Effector memory CD8-positive, alpha-beta T cell (primary cell): ENCODE measurements around the gene ADGRG2.

Experiments
- ATAC-seq: fragments of 150-1000 bp; cut with Tn5 transposase; replicated peaks from 2 replicates; pipeline ENCODE4 v1.10.0; 2021; ENCODE audit warnings: mild to moderate bottlenecking, moderate library complexity
- DNase-seq, 3 experiments: peaks; one replicate each; pipeline ENCODE4 v3.0.0; 2021
- H3K27ac Mint-ChIP-seq, 2 donors: one replicate each; pipeline ENCODE4 v1.8.0; 2022; ENCODE audit warnings: mild to moderate bottlenecking in 2 of 2, mixed read lengths in 2 of 2, moderate library complexity in 2 of 2
- H3K27me3 Mint-ChIP-seq, 2 donors: one replicate each; pipeline ENCODE4 v1.8.0; 2022; ENCODE audit warnings: mixed read lengths in 2 of 2
- H3K36me3 Mint-ChIP-seq: one replicate; pipeline ENCODE4 v1.8.0; 2022; ENCODE audit warnings: mild to moderate bottlenecking, moderate library complexity, mixed read lengths; ENCODE audit not compliant: insufficient read depth
- H3K4me1 Mint-ChIP-seq, 2 donors: one replicate each; pipeline ENCODE4 v1.8.0; 2022; ENCODE audit warnings: low read depth in 2 of 2, mixed read lengths in 2 of 2
- H3K4me3 Mint-ChIP-seq, 2 donors: one replicate each; pipeline ENCODE4 v1.8.0; 2022; ENCODE audit warnings: mild to moderate bottlenecking in 2 of 2, mixed read lengths in 2 of 2, moderate library complexity in 2 of 2
- H3K9me3 Mint-ChIP-seq, 2 donors: one replicate each; pipeline ENCODE4 v1.8.0; 2022; ENCODE audit warnings: mixed read lengths in 2 of 2

ADGRG2 gene

GRCh38 chrX:19065535-19065934, 56.7 kb downstream of the ADGRG2 start:
- no peaks in the 10 kb centered on the region for H3K4me1 Mint-ChIP-seq
- no peak overlapping the region for H3K4me3 Mint-ChIP-seq

DNA sequence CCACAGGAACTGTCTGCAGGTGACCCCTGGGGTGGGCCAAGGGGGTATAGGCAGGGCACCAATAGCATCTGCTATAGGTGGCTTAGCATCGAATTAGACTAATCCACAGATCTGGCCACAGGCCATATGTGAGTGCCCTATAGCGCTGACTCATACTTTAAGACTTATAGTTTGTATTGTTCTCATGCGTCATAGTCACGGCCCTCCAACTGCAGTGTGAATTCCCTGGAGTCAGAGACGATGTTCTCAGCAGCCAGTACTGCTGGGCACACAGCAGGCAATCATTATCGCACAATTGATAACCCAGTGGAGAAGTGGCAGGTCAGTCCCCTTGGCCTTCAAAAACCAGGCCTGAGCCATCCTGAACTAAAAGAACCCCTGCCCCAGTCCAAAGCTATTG, 58.1 kb downstream of the ADGRG2 start:
- Mint-ChIP-seq H3K27me3 (no peaks in the 10 kb centered on the region), H3K4me3 (no peak overlapping the region), H3K4me1 (no peaks in the 10 kb centered on the region), H3K36me3 (no peaks in the 10 kb centered on the region), H3K27ac (no peak overlapping the region), H3K9me3 (no peaks in the 10 kb centered on the region)
- DNase-seq (no peak), ATAC-seq (no peak)

More at GRCh38 chrX:19065535-19065934, 56.7 kb downstream of the ADGRG2 start:
- H3K9me3 Mint-ChIP-seq, result no peaks in the 10 kb centered on the region
- DNase-seq, result no peak
- ATAC-seq, result no peak
- H3K27me3 Mint-ChIP-seq, result no peaks in the 10 kb centered on the region
- H3K36me3 Mint-ChIP-seq, result no peaks in the 10 kb centered on the region
- H3K27ac Mint-ChIP-seq, result no peak overlapping the region

GRCh38 chrX:19063030-19063429, 59.2 kb downstream of the ADGRG2 start:
- Mint-ChIP-seq H3K36me3 (no peaks in the 10 kb centered on the region), H3K4me1 (no peaks in the 10 kb centered on the region), H3K9me3 (no peaks in the 10 kb centered on the region), H3K4me3 (no peak overlapping the region), H3K27me3 (no peaks in the 10 kb centered on the region), H3K27ac (no peak overlapping the region)
- ATAC-seq (no peak), DNase-seq (no peak)

DNA sequence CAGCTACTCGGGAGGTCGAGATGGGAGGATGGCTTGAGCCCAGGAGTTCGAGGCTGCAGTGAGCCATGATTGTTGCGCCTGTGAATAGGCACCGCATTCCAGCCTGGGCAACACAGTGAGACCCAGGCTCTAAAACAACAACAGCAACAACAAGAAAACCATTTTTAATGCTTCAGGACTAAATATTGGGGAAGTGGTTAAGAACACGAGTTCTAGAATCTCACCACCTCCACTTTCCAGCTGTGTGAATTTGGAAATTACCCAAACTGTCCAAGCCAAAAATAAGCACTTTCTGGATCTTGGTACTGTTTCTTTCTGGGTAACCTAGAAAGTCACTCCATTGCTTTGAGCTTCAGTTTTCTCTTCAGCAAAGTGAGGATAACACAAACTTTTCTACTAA, 63.2 kb downstream of the ADGRG2 start:
- Mint-ChIP-seq H3K4me1 (no peaks in the 10 kb centered on the region), H3K9me3 (no peaks in the 10 kb centered on the region), H3K27ac (no peak overlapping the region), H3K36me3 (no peaks in the 10 kb centered on the region), H3K4me3 (no peak overlapping the region), H3K27me3 (no peaks in the 10 kb centered on the region)
- no peak for DNase-seq
- no peak for ATAC-seq

GRCh38 chrX:19057856-19058255, 64.4 kb downstream of the ADGRG2 start:
- Mint-ChIP-seq H3K27ac (no peak overlapping the region), H3K4me1 (no peaks in the 10 kb centered on the region), H3K27me3 (no peaks in the 10 kb centered on the region), H3K9me3 (no peaks in the 10 kb centered on the region), H3K4me3 (no peak overlapping the region), H3K36me3 (no peaks in the 10 kb centered on the region)
- DNase-seq (no peak), ATAC-seq (no peak)

GRCh38 chrX:19049110-19049509, 73.2 kb downstream of the ADGRG2 start:
- no peaks in the 10 kb centered on the region for H3K9me3 Mint-ChIP-seq
- DNase-seq (no peak), ATAC-seq (no peak)
- H3K4me3 Mint-ChIP-seq, result no peak overlapping the region
- no peak overlapping the region for H3K27ac Mint-ChIP-seq
- H3K4me1 Mint-ChIP-seq, result peaks cover 0 to 1% of the 10 kb centered on the region in 2 donors
- H3K36me3 Mint-ChIP-seq, result no peaks in the 10 kb centered on the region
- no peaks in the 10 kb centered on the region for H3K27me3 Mint-ChIP-seq

- Mint-ChIP-seq H3K4me1 (peaks cover 0 to 1% of the 10 kb centered on the region in 2 donors), H3K36me3 (no peaks in the 10 kb centered on the region), H3K27me3 (no peaks in the 10 kb centered on the region), H3K9me3 (no peaks in the 10 kb centered on the region), H3K4me3 (no peak overlapping the region), H3K27ac (no peak overlapping the region)
- DNase-seq (no peak), ATAC-seq (no peak)
Observed at GRCh38 chrX:19046343-19047215, 75.7 kb downstream of the ADGRG2 start.

DNA sequence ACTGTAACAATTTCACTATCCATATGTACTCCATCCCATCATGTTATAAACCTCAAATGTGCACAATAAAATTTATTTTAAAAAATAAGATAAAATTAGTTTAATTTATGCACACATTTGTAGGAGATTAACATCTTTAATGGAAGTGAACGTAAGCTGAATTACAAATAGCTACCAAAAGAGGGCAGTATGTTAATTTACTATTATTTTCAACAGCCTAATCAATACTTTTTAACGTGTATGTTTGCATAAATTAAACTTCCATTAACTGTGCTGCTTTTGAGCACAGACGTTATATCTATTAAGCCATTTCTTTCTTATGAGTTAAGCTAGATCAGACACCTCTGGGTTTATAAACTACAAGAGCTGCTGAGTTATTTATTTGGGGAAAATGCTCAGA, 81.9 kb downstream of the ADGRG2 start:
- DNase-seq (no peak), ATAC-seq (no peak)
- Mint-ChIP-seq H3K36me3 (peaks cover 5% of the 10 kb centered on the region), H3K27me3 (no peaks in the 10 kb centered on the region), H3K4me3 (no peak overlapping the region), H3K4me1 (no peaks in the 10 kb centered on the region), H3K9me3 (no peaks in the 10 kb centered on the region), H3K27ac (no peak overlapping the region)

DNA sequence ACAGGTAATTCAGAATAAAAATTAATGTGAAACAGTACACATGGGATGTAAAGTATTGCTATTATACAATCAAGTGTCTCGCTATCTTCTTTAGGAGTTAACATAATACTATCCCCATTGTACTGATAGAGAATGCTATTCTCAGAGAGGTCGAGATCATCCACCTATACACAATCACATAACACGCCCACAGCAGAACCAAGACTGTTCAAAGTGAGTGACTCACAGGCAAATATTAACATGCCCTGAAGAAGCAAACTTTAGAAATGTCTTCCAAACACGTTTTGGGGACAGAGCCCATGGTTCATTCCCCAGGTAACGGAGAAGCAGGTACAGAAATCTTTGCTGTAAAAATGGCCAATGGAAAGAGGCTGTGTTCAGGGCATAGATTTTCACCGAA, 88.2 kb downstream of the ADGRG2 start:
- no peaks in the 10 kb centered on the region for H3K4me1 Mint-ChIP-seq
- no peak overlapping the region for H3K4me3 Mint-ChIP-seq
- no peaks in the 10 kb centered on the region for H3K27me3 Mint-ChIP-seq
- H3K9me3 Mint-ChIP-seq, result no peaks in the 10 kb centered on the region
- no peak for ATAC-seq
- no peak overlapping the region for H3K27ac Mint-ChIP-seq
- peaks cover 5% of the 10 kb centered on the region for H3K36me3 Mint-ChIP-seq
- no peak for DNase-seq

- Mint-ChIP-seq H3K4me3 (no peak overlapping the region), H3K27ac (no peak overlapping the region), H3K4me1 (no peaks in the 10 kb centered on the region), H3K27me3 (no peaks in the 10 kb centered on the region), H3K9me3 (no peaks in the 10 kb centered on the region), H3K36me3 (no peaks in the 10 kb centered on the region)
- ATAC-seq (no peak), DNase-seq (no peak)
Observed at GRCh38 chrX:19030805-19031204, 91.5 kb downstream of the ADGRG2 start.

- H3K27me3 Mint-ChIP-seq, result no peaks in the 10 kb centered on the region
- DNase-seq (no peak), ATAC-seq (no peak)
- H3K4me3 Mint-ChIP-seq, result no peak overlapping the region
- H3K4me1 Mint-ChIP-seq, result no peaks in the 10 kb centered on the region
- no peak overlapping the region for H3K27ac Mint-ChIP-seq
- H3K9me3 Mint-ChIP-seq, result no peaks in the 10 kb centered on the region
- no peaks in the 10 kb centered on the region for H3K36me3 Mint-ChIP-seq
Observed at GRCh38 chrX:19028560-19028959, 93.7 kb downstream of the ADGRG2 start.

GRCh38 chrX:19024366-19024765, 97.9 kb downstream of the ADGRG2 start:
- Mint-ChIP-seq H3K4me1 (no peaks in the 10 kb centered on the region), H3K27me3 (no peaks in the 10 kb centered on the region), H3K36me3 (no peaks in the 10 kb centered on the region), H3K9me3 (no peaks in the 10 kb centered on the region), H3K27ac (no peak overlapping the region), H3K4me3 (no peak overlapping the region)
- DNase-seq (no peak), ATAC-seq (no peak)

DNA sequence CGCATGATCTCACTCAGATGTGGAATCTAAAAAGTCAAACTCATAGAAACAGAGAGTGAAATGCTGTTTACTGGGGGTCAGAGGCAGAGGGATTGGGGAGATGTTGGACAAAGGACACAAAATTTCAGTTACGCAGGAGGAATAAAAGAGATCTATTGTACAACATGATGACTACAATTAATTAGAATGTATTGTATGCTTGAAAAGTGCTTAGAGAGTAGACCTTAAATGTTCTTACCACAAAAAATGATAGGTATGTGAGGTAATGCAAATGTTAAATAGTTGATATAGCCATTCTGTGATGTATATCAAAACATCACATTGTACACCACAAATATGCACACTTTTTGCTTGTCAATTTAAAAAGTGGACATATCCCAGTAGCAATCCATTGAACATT, 102.3 kb downstream of the ADGRG2 start:
- no peak for DNase-seq
- no peaks in the 10 kb centered on the region for H3K4me1 Mint-ChIP-seq
- no peak for ATAC-seq
- no peak overlapping the region for H3K27ac Mint-ChIP-seq
- H3K4me3 Mint-ChIP-seq, result no peak overlapping the region
- H3K27me3 Mint-ChIP-seq, result no peaks in the 10 kb centered on the region
- H3K9me3 Mint-ChIP-seq, result no peaks in the 10 kb centered on the region
- no peaks in the 10 kb centered on the region for H3K36me3 Mint-ChIP-seq

DNA sequence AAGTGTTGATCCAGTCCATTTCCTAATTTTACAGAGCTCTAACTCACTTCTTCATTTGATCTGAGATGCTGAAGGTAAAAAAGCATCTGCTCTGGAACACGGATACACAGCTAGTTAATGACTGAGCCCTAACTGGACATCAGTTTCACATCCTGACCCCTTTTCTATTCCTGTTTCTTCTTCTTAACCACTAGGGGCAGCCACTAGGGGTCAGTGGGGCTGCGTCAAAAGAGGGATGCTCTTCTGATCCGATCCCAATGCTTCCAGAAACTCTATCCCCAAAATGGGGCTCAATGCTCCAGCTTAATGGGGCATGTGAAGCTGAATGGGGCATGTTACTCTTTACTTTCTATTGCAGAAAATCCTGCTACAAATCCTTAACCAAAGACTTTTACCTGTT, 105.0 kb downstream of the ADGRG2 start:
- no peaks in the 10 kb centered on the region for H3K27me3 Mint-ChIP-seq

More for the DNA sequence above, 105.0 kb downstream of the ADGRG2 start:
- ATAC-seq (no peak), DNase-seq (no peak)
- Mint-ChIP-seq H3K36me3 (peaks cover 3% of the 10 kb centered on the region), H3K27ac (no peak overlapping the region), H3K4me1 (no peaks in the 10 kb centered on the region), H3K4me3 (no peak overlapping the region), H3K9me3 (no peaks in the 10 kb centered on the region)
